GM12801 (cell line): Measurements from ENCODE around the gene SLC22A17.

Experiments
- TF ChIP-seq, protein P1 (sequence below): IDR thresholded peaks from one replicate; pipeline ENCODE4 v1.5.1; 2011; ENCODE audit warnings: control low read depth; ENCODE audit not compliant: insufficient read length; ENCODE audit errors: extremely low read depth

Gene SLC22A17

DNA sequence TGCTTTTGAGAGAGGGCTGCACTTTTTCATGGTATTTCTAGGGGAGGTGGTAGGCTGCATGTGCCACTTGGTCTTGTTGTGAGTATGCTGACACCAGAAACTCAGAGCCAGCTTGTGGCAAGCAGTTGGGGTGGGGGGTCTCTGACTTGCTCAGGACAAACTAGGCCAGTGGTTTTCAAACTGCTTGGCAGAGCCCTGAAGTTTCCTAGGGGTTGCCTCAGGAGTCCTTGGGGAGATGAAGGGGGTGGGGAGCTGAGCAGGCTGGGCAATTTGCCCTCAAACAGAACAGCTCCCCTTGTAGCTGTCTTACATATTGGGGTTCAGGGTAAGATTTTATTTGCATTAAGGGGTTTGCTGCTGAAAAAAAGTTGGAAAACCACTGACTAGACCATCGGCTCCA, 42.1 kb downstream of the SLC22A17 start:
- TF ChIP-seq, protein P1, sequence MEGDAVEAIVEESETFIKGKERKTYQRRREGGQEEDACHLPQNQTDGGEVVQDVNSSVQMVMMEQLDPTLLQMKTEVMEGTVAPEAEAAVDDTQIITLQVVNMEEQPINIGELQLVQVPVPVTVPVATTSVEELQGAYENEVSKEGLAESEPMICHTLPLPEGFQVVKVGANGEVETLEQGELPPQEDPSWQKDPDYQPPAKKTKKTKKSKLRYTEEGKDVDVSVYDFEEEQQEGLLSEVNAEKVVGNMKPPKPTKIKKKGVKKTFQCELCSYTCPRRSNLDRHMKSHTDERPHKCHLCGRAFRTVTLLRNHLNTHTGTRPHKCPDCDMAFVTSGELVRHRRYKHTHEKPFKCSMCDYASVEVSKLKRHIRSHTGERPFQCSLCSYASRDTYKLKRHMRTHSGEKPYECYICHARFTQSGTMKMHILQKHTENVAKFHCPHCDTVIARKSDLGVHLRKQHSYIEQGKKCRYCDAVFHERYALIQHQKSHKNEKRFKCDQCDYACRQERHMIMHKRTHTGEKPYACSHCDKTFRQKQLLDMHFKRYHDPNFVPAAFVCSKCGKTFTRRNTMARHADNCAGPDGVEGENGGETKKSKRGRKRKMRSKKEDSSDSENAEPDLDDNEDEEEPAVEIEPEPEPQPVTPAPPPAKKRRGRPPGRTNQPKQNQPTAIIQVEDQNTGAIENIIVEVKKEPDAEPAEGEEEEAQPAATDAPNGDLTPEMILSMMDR = no peak

DNA sequence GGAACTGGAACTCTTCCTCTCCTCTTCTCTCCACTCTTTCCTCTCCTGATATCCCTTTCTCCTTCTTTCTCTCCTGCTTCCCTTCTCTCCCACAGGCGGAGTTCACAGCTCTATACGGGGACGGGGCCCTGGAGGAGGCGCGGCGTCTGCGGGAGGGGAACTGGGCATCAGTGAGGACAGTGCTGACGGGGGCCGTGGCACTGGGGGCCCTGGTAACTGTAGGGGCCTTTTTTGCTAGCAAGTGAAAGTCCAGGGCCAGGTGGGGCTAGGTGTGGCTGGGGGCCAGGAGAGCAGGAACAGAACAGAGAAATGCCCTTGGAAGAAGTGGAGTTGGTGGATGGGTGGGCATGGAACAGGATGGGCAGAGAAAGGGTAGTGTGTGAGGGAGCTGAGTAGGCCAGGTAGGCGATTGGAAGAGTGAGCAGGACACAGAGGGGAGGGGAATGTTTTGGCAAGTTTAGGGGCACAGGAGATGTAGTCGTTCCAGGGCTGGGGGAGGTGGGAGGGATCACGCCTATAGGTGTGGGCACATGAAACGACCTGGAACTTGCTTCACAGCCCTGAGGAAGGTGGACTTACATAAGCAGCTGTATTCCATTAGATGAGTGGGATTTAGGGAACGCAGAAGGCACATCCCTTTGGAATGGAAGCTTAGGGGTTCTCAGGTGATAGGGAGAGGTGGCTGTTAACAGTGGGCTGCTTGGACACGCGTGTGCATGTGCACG, 43.8 kb downstream of the SLC22A17 start:
- TF ChIP-seq, protein P1 = no peak

DNA sequence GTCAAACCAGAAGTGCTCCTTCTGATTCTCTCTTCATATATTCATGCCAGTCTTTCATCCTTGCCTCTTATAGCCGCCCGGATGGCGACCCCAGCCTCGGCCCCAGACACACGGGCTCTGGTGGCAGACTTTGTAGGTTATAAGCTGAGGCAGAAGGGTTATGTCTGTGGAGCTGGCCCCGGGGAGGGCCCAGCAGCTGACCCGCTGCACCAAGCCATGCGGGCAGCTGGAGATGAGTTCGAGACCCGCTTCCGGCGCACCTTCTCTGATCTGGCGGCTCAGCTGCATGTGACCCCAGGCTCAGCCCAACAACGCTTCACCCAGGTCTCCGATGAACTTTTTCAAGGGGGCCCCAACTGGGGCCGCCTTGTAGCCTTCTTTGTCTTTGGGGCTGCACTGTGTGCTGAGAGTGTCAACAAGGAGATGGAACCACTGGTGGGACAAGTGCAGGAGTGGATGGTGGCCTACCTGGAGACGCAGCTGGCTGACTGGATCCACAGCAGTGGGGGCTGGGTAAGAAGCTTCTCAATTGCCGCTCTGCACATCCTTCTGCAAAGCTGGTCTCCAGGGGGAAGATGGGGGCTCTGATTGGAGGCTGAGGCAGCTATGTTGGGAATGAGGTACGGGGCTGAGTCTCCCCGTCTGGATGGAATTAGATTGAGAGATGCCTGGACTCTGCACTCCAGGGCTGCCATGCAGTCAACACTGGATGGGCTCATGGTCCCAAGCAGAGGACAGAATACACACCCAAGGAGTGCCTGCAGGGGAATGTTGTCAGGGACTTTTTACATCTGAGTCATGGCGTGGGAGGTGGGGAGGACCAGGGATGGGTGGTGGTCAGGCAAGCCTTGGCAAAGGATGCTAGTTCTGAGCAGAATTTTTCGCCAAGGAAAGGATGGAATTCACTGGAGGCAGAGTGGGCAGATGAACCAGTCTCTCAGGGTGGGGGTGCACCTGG, 44.7 kb downstream of the SLC22A17 start:
- TF ChIP-seq, protein P1 = no peak

DNA sequence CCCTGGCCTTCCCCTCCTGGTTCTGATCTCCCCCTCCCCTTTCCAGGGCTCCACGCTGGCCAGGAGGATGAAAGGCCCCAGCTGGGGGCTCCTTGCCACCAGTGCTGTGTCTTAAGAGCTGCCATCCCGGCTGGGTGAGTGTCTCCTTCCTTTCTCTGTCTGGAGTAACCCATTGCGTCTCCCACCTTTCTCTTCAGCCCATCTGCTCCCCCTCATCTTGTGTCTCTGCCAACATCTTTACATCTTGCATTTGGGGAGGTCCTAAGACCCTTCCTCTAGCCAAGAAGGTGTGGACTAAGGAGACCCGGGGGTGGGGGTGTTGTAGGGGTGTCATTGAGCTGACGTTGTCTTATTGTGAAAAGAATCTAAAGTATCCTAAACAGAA, 45.5 kb downstream of the SLC22A17 start:
- TF ChIP-seq, protein P1 = no peak

DNA sequence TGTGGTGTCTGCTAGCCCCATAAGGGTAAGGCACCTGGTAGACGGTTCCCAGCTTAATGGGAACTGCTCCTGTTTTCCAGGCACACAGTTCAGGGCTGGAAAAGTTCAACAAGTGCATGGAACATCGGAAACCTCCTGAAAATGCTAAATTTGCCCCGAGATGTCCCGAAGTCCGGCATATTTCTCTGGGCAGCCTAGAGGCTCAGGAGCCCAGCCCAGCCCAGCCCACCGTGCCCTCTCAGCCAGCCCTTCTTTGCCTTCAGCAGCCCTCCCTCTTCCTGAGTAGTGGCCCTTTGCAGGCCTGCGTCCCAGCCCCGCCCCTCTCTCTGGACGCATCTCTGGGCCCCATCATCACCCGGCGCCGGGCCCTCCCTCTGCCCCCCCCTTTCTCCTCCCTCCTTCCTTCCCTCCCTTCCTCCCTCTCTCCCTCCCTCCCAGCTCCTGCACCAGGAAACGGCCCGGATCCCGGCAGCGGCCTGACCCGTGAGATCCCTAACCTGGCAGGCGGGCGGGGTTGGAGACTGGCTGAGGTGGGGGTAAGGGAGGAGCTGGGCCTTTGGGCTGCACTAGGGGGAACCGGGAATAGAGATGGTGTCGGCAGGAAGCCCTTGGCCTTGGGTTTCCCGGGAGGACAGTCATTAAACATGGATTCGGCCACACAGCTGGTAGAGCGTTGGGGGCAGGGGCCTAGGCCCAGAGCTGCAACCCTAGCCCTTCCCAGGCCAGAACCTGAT, 46.1 kb downstream of the SLC22A17 start, which contains the start of gene BCL2L2:
Gene BCL2L2 (plus strand): TSS at position 422 of the 734 bp plus-strand sequence. CDS start 935 bp downstream, outside the sequence.
- TF ChIP-seq, protein P1 = no peak

DNA sequence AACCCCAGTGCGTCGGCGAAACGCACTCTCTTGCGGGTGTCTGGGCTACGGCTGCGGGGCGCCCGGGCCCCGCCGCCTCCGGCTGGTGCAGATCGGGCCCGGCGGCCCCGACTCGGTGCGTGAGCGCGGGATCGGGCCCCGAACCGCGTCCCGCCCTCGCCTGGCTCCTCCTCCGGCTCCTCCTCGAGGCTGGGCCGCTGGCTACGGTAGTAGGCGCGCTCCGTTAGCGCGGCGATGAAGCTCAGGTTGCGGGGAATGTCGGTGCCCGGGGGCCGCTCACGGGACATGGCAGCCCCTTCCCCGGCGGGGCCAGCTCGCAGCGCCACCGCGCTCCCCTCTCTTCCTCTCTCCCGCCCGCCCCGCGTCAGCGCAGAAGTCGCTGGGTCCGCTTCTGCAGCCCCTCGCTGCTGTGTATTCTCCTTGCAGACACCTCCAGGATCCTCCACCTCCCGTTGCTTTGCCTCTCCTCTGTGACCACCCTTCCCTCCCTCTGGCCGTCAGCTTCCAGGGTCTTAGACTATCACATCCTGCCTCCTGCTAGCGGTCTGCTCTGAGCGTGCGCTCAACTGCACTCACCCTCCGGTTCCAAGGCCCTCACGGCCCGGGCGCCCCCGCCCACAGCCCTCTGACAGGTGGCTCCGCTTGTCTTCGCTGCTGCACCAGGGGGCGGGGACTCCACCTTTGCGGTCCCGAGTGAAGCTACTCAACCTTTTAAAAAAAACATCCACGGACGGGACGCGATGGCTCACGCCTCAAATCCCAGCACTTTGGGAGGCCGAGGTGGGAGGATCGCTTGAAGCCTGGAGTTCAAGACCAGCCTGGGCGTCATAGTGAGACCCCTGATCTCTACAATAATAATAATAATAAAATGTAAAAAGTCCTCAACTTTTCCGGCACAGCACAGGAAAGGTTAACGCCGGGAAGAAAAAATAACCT, 50.1 kb downstream of the SLC22A17 start, which contains the start of gene PPP1R3E:
Gene PPP1R3E (minus strand): TSS at position 570 of the 936 bp plus-strand sequence. CDS start 283 bp downstream, at position 287.
- TF ChIP-seq, protein P1 = no peak
